Naive thymus-derived CD8-positive, alpha-beta T cell (primary cell): ENCODE data around the gene SEC24C. TPM values are rescaled to one million over a fixed set of nuclear protein-coding genes. Genes with fewer than 3 reads are reported as not detected.

Experiments
- ATAC-seq, 2 donors: fragments of 150-1000 bp; cut with Tn5 transposase in 1 of 2; sonication (Bioruptor Pico), chemical (Tn5 transposase) in 1 of 2; 1 replicate in 1 of 2; 2 replicates in 1 of 2; pipeline ENCODE4 v1.10.0; 2021; ENCODE audit warnings: mild to moderate bottlenecking in 2 of 2, moderate library complexity in 2 of 2
- POLR2A ChIA-PET: fragments of 350-600 bp; sonication (Branson Sonifier 250); formaldehyde crosslinking; loops from one replicate; lab custom pipeline; 2021; ENCODE audit warnings: antibody characterized with exemption; lab: Charles Lee
- DNase-seq, 10 donors: peaks; one replicate each; pipeline versions ENCODE4 v3.0.0 to v3.0.0-alpha.2; 2020 to 2022
- H3K27ac Mint-ChIP-seq, 10 donors: one replicate each; pipeline ENCODE4 v1.8.0; 2020 to 2022; ENCODE audit warnings: mild to moderate bottlenecking in 10 of 10, mixed read lengths in 10 of 10, moderate library complexity in 4 of 10, inconsistent platforms in 1 of 10
- H3K27me3 Mint-ChIP-seq, 5 donors: one replicate each; pipeline ENCODE4 v1.8.0; 2021 to 2022; ENCODE audit warnings: mixed read lengths in 5 of 5
- H3K36me3 Mint-ChIP-seq, 3 donors: one replicate each; pipeline ENCODE4 v1.8.0; 2020 to 2022; ENCODE audit warnings: mixed read lengths in 3 of 3, mild to moderate bottlenecking in 2 of 3, inconsistent platforms in 1 of 3
- H3K4me1 Mint-ChIP-seq, 4 donors: one replicate each; pipeline ENCODE4 v1.8.0; 2021 to 2022; ENCODE audit warnings: mixed read lengths in 4 of 4
- H3K4me3 Mint-ChIP-seq, 10 donors: one replicate each; pipeline ENCODE4 v1.8.0; 2020 to 2022; ENCODE audit warnings: mild to moderate bottlenecking in 10 of 10, mixed read lengths in 10 of 10, moderate library complexity in 6 of 10, inconsistent platforms in 1 of 10
- H3K9me3 Mint-ChIP-seq, 9 donors: one replicate each; pipeline ENCODE4 v1.8.0; 2020 to 2022; ENCODE audit warnings: mixed read lengths in 9 of 9, mild to moderate bottlenecking in 3 of 9, inconsistent platforms in 1 of 9, moderate library complexity in 1 of 9
- polyA plus RNA-seq, 3 donors: library from polyadenylated mRNA; unstranded; fragments of 300-500 nt; fragmentation: Illumina TruSeq; gene quantifications; one replicate each; pipeline ENCODE4 v1.2.3, GENCODE V29; 2021
- total RNA-seq, 8 experiments: library from RNA in 2 of 8; stranded (reverse) in 2 of 8; gene quantifications; one replicate each; pipeline ENCODE4 v1.2.3 and lab custom pipeline; 2021 to 2026

SEC24C gene
- total and polyA plus RNA-seq, 5 experiments from 2014 or later, result 18.9 to 72.7 (median 33.5) TPM

- Mint-ChIP-seq H3K9me3 (no peaks in the 10 kb centered on the region), H3K27me3 (no peaks in the 10 kb centered on the region), H3K36me3 (peaks cover 0 to 70% (median 4%) of the 10 kb centered on the region in 3 donors), H3K4me3 (peak overlapping the region in 1 of 10 donors; percentile 45), H3K27ac (peak overlapping the region in 6 of 10 donors; percentile 37 to 83 (median 52)), H3K4me1 (peaks cover 6 to 18% (median 11%) of the 10 kb centered on the region in 4 donors)
- DNase-seq (peak in 1 of 10 donors; percentile 59), ATAC-seq (peak; percentile 31 to 35)
- POLR2A ChIA-PET, result interaction anchor here (3.0 to 8.6 kb wide), 2 partner anchors 10 to 11 kb away, joined by 19 to 56 read pairs; no protein-coding TSS in a partner anchor
These were observed 54.9 kb downstream of the SEC24C start for GRCh38 chr10:73798927-73799560.

- POLR2A ChIA-PET, result interaction anchor here (1.0 to 8.6 kb wide), 3 partner anchors 9 to 28 kb away, joined by 3 to 56 read pairs (median 19); a partner anchor contains a TSS
- peak overlapping the region in 6 of 10 donors; percentile 40 to 83 (median 58) for H3K27ac Mint-ChIP-seq
- peaks cover 7 to 18% (median 11%) of the 10 kb centered on the region in 4 donors for H3K4me1 Mint-ChIP-seq
- H3K4me3 Mint-ChIP-seq, result no peak overlapping the region
- no peaks in the 10 kb centered on the region for H3K27me3 Mint-ChIP-seq
- peak in 1 of 10 donors; percentile 53 for DNase-seq
- ATAC-seq, result peak in 1 of 2 donors; percentile 11
- H3K9me3 Mint-ChIP-seq, result no peaks in the 10 kb centered on the region
- peaks cover 0 to 70% (median 2%) of the 10 kb centered on the region in 3 donors for H3K36me3 Mint-ChIP-seq
These were observed 55.9 kb downstream of the SEC24C start for GRCh38 chr10:73799899-73800559.

- Mint-ChIP-seq H3K4me1 (peaks cover 8 to 23% (median 12%) of the 10 kb centered on the region in 4 donors), H3K4me3 (no peak overlapping the region), H3K9me3 (no peaks in the 10 kb centered on the region), H3K27me3 (no peaks in the 10 kb centered on the region), H3K27ac (peak overlapping the region in 4 of 10 donors; percentile 11 to 83 (median 54)), H3K36me3 (peaks cover 0 to 69% (median 4%) of the 10 kb centered on the region in 3 donors)
- ATAC-seq (peak; percentile 11 to 22), DNase-seq (peak in 1 of 10 donors; percentile 63)
- POLR2A ChIA-PET, result interaction anchor here (0.6 to 8.6 kb wide), 4 partner anchors 8 to 68 kb away, joined by 3 to 56 read pairs (median 11); a partner anchor contains a TSS
These were observed 56.5 kb downstream of the SEC24C start for GRCh38 chr10:73800560-73801252.

- DNase-seq (peak in 1 of 10 donors; percentile 24), ATAC-seq (peak in 1 of 2 donors; percentile 14)
- no peaks in the 10 kb centered on the region for H3K9me3 Mint-ChIP-seq
- POLR2A ChIA-PET, result interaction anchor here (0.6 to 8.6 kb wide), 3 partner anchors 8 to 68 kb away, joined by 3 to 56 read pairs (median 4); no protein-coding TSS in a partner anchor
- H3K4me1 Mint-ChIP-seq, result peaks cover 14 to 28% (median 17%) of the 10 kb centered on the region in 4 donors
- H3K27ac Mint-ChIP-seq, result peak overlapping the region in 2 of 10 donors; percentile 11 to 52
- no peaks in the 10 kb centered on the region for H3K27me3 Mint-ChIP-seq
- no peak overlapping the region for H3K4me3 Mint-ChIP-seq
- H3K36me3 Mint-ChIP-seq, result peaks cover 0 to 70% (median 4%) of the 10 kb centered on the region in 3 donors
These were observed 57.0 kb downstream of the SEC24C start for GRCh38 chr10:73801253-73801590.

- H3K36me3 Mint-ChIP-seq, result peaks cover 5 to 78% (median 11%) of the 10 kb centered on the region in 3 donors
- POLR2A ChIA-PET, result interaction anchor here (1.2 kb wide), 1 partner anchor 8 kb away, joined by 4 read pairs; no protein-coding TSS in a partner anchor
- no peaks in the 10 kb centered on the region for H3K27me3 Mint-ChIP-seq
- no peaks in the 10 kb centered on the region for H3K9me3 Mint-ChIP-seq
- ATAC-seq (no peak), DNase-seq (peak in 1 of 10 donors; percentile 32)
- H3K27ac Mint-ChIP-seq, result peak overlapping the region in 6 of 10 donors; percentile 15 to 92 (median 53)
- peaks cover 26 to 40% (median 28%) of the 10 kb centered on the region in 4 donors for H3K4me1 Mint-ChIP-seq
- H3K4me3 Mint-ChIP-seq, result no peak overlapping the region
These were observed 58.3 kb downstream of the SEC24C start for GRCh38 chr10:73802276-73802991.

GRCh38 chr10:73803680-73804286, 59.6 kb downstream of the SEC24C start:
- no peaks in the 10 kb centered on the region for H3K9me3 Mint-ChIP-seq
- no peak for ATAC-seq
- no peaks in the 10 kb centered on the region for H3K27me3 Mint-ChIP-seq
- no peak for DNase-seq
- H3K4me3 Mint-ChIP-seq, result no peak overlapping the region
- peaks cover 5 to 83% (median 11%) of the 10 kb centered on the region in 3 donors for H3K36me3 Mint-ChIP-seq
- POLR2A ChIA-PET, result interaction anchor here (7.7 kb wide), 1 partner anchor 17 kb away, joined by 70 read pairs; the partner anchor contains the start of gene ZSWIM8
- H3K4me1 Mint-ChIP-seq, result peaks cover 29 to 54% (median 37%) of the 10 kb centered on the region in 4 donors
- H3K27ac Mint-ChIP-seq, result peak overlapping the region in 8 of 10 donors; percentile 24 to 92 (median 31)

- Mint-ChIP-seq H3K36me3 (peaks cover 5 to 83% (median 11%) of the 10 kb centered on the region in 3 donors), H3K4me3 (peak overlapping the region in 6 of 10 donors; percentile 30 to 58 (median 44)), H3K9me3 (no peaks in the 10 kb centered on the region), H3K4me1 (peaks cover 36 to 62% (median 52%) of the 10 kb centered on the region in 4 donors), H3K27ac (peak overlapping the region in 8 of 10 donors; percentile 37 to 93 (median 71)), H3K27me3 (no peaks in the 10 kb centered on the region)
- peak in 1 of 10 donors; percentile 41 for DNase-seq
- ATAC-seq, result no peak
- POLR2A ChIA-PET, result interaction anchor here (0.6 to 7.7 kb wide), 4 partner anchors 10 to 30 kb away, joined by 3 to 70 read pairs (median 30); partner anchors contain the start of gene ZSWIM8
These were observed 62.2 kb downstream of the SEC24C start for GRCh38 chr10:73806176-73806950.

- peak overlapping the region in 6 of 10 donors; percentile 22 to 93 (median 46) for H3K27ac Mint-ChIP-seq
- no peak for ATAC-seq
- POLR2A ChIA-PET, result interaction anchor here (0.9 to 7.7 kb wide), 3 partner anchors 11 to 26 kb away, joined by 3 to 70 read pairs (median 56); partner anchors contain the start of genes CHCHD1 and ZSWIM8
- DNase-seq, result peak in 1 of 10 donors; percentile 49
- peak overlapping the region in 3 of 10 donors; percentile 7 to 71 (median 43) for H3K4me3 Mint-ChIP-seq
- H3K36me3 Mint-ChIP-seq, result peaks cover 5 to 72% (median 11%) of the 10 kb centered on the region in 3 donors
- H3K4me1 Mint-ChIP-seq, result peaks cover 36 to 61% (median 51%) of the 10 kb centered on the region in 4 donors
- H3K9me3 Mint-ChIP-seq, result no peaks in the 10 kb centered on the region
- no peaks in the 10 kb centered on the region for H3K27me3 Mint-ChIP-seq
These were observed 63.3 kb downstream of the SEC24C start for GRCh38 chr10:73807471-73807870.

- Mint-ChIP-seq H3K4me1 (peaks cover 33 to 66% (median 54%) of the 10 kb centered on the region in 4 donors), H3K27me3 (no peaks in the 10 kb centered on the region), H3K27ac (peak overlapping the region in 5 of 10 donors; percentile 1 to 93 (median 80)), H3K4me3 (peak overlapping the region in 7 of 10 donors; percentile 27 to 85 (median 68)), H3K36me3 (peaks cover 5 to 67% (median 13%) of the 10 kb centered on the region in 3 donors), H3K9me3 (no peaks in the 10 kb centered on the region)
- POLR2A ChIA-PET, result interaction anchor here (0.9 to 7.7 kb wide), 4 partner anchors 11 to 38 kb away, joined by 3 to 70 read pairs (median 30); partner anchors contain the start of genes CHCHD1 and ZSWIM8
- ATAC-seq (no peak), DNase-seq (no peak)
These were observed 64.0 kb downstream of the SEC24C start for GRCh38 chr10:73808021-73808815.
